T-helper 9 cell (primary cell): ENCODE data around the gene RBM33.

ENCODE experiments used
- DNase-seq: peaks from one replicate; pipeline ENCODE4 v3.0.0-alpha.2; 2020

Gene RBM33

GRCh38 chr7:155731871-155732270 lies 87.4 kb downstream of the RBM33 start:
- DNase-seq: no peak

- DNase-seq: no peak
Measured at GRCh38 chr7:155732286-155732685, 87.8 kb downstream of the RBM33 start.

- DNase-seq: no peak
Measured at GRCh38 chr7:155733582-155734444, 89.4 kb downstream of the RBM33 start.

- DNase-seq: no peak
Measured at GRCh38 chr7:155734445-155734809, 90.0 kb downstream of the RBM33 start.

GRCh38 chr7:155735442-155736115 lies 91.1 kb downstream of the RBM33 start:
- no peak for DNase-seq

- no peak for DNase-seq
Measured at GRCh38 chr7:155737590-155737989, 93.1 kb downstream of the RBM33 start.

- no peak for DNase-seq
Measured at GRCh38 chr7:155738104-155738503, 93.6 kb downstream of the RBM33 start.

- peak; percentile 41 for DNase-seq
Measured at GRCh38 chr7:155738652-155739537, 94.4 kb downstream of the RBM33 start.

GRCh38 chr7:155739538-155740143 lies 95.2 kb downstream of the RBM33 start:
- no peak for DNase-seq

- DNase-seq: no peak
Measured at GRCh38 chr7:155741082-155741481, 96.6 kb downstream of the RBM33 start.

GRCh38 chr7:155741805-155742204 lies 97.3 kb downstream of the RBM33 start:
- no peak for DNase-seq

GRCh38 chr7:155743177-155743576 lies 98.7 kb downstream of the RBM33 start:
- DNase-seq: no peak

- no peak for DNase-seq
Measured at GRCh38 chr7:155744971-155745683, 100.7 kb downstream of the RBM33 start.

- no peak for DNase-seq
Measured at GRCh38 chr7:155745737-155746136, 101.3 kb downstream of the RBM33 start.

- no peak for DNase-seq
Measured at GRCh38 chr7:155746188-155746587, 101.7 kb downstream of the RBM33 start.

GRCh38 chr7:155747209-155747608 lies 102.7 kb downstream of the RBM33 start:
- no peak for DNase-seq

GRCh38 chr7:155749578-155749977 lies 105.1 kb downstream of the RBM33 start:
- no peak for DNase-seq

GRCh38 chr7:155750255-155751125 lies 106.0 kb downstream of the RBM33 start:
- DNase-seq: no peak

GRCh38 chr7:155751409-155751808 lies 106.9 kb downstream of the RBM33 start:
- no peak for DNase-seq

- DNase-seq: no peak
Measured at GRCh38 chr7:155752756-155753445, 108.4 kb downstream of the RBM33 start.
